ENCODE results near the gene BCO1. TPM values are rescaled to one million over a fixed set of nuclear protein-coding genes. Genes with fewer than 3 reads are reported as not detected.

BCO1 gene
- polyA plus RNA-seq, 4 donors = 1.5 to 3.0 (median 2.6) TPM

DNA sequence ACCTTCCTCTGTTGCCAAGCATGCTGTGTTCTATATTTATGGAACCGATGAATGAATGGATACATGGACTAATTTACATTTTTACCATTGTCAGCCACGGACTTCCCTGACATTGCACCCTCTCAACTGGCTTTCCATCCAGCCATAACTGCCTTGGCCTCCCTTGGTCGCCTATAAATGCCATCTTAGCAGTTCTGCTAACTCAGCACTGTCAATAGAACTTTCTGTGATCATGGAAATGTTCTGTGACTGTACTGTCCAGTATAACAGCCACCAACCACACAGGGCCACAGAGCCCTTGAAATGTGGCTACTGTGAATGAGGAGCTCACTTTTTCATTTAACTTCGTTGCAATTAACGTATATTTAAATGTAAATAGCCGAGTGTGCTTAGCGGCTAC, 8.7 kb upstream of the BCO1 start:
- DNase-seq (ENCODE audit: low read depth in 4 of 4, low spot score in 2 of 4) = no peak

DNA sequence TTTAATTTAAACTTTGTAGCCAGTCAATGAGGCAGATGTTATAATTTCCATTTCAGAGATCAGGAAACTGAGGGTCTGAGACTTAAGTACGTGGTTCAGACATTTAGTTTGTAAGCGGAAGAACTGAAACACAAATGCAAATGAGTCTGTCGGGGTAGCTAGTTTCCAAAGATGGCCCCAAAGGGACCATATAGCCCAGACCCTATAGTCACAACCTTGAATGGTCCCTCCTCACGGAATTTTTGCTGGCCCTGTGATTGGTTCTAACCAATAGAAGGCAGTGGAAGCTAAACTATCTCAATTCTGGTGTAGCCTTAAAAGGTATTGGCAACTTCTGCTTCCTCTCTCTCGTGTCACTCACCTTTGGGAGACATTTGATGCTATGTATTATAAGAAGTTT, 7.5 kb upstream of the BCO1 start:
- no peak for DNase-seq (ENCODE audit: low read depth in 4 of 4, low spot score in 2 of 4)

GRCh38 chr16:81232740-81233367, 5.6 kb upstream of the BCO1 start:
- no peak for DNase-seq (ENCODE audit: low read depth in 4 of 4, low spot score in 2 of 4)

DNA sequence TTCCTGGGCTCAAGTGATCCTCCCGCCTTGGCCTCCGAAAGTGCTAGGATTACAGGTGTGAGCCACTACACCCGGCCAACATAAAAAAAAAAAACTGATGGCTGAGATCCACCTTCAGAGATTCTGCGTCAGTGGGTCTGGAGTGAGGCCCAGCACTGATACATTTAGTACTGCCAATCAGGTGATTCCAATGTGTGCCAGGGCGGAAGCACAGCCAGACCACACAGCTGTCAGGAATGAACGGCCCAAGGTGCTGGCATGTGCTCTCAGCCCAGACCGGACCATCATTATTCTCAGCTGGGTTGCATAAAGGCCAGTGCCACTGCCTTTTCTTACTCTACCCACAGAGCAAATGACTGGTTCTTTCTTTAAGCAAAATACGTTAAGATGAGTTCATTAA, 1.2 kb upstream of the BCO1 start:
- no peak for DNase-seq (ENCODE audit: low read depth in 4 of 4, low spot score in 2 of 4)

GRCh38 chr16:81237942-81238295, 570 bp upstream of the BCO1 start:
- no peak for DNase-seq (ENCODE audit: low read depth in 4 of 4, low spot score in 2 of 4)

DNA sequence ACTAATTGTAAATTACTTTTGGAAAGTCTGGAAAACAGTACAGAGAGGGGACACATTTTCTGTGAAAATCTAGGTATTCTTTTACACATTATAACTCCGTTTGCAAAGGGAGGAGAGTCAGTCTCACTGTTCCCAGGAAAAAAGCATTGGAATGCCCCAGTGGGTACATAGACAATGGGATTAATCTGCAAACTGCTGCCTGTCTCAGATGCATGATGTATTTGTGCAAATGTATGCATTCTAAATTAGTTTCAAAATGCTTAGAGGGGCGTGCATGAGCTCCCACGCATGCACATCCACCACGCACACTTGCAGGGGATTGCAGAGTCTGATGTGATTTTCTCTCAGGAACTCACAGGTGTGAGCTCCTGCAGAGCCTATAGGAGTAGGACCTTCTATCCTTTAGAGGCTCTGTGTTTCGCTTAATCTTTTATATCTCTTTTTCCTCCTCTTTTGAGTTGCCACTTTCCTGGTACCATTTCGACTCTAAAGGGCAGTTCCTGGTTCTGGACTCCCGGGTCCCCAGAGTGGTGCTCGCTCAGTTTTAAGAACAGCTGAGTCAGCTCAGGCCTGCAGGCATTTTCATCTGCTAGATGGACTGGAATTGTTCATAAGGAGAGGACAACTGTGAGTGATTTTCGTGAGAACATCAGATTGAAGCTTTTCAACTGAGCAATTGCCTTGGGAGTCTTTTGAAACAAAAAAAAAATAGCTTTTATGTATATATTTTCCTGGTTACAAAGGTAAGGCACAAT, 1.1 kb downstream of the BCO1 start:
- DNase-seq (ENCODE audit: low read depth in 4 of 4, low spot score in 2 of 4) = no peak

- DNase-seq (ENCODE audit: low read depth in 4 of 4, low spot score in 2 of 4) = no peak
These were observed 3.2 kb downstream of the BCO1 start for GRCh38 chr16:81241706-81242105.

DNA sequence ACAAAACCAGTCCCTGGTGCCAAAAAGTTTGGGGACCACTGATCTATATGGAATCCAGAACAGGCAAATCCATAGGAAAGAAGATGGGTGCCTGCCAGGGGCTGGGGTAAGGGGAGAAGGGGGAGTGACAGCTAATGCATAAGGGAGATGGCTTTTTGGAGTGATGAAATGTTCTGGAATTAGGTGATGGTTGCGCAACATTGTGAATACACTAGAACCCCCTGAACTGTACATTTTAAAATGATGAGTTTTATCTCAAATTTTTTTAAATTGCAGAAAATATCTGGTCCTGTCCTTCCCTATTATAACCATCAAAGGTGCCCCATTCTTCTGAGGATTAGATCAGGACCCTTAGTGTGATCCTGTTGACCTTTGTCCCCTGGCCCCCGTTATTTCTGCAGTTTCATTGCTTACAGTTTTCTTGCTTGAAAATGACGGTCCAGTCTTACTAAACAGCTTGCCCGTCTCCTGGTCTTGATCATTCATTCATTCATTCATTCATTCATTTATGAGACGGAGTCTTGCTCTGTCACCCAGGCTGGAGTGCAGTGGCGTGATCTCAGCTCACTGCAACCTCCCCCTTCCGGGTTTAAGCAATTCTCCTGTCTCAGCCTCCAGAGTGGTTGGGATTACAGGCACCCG, 4.6 kb downstream of the BCO1 start:
- DNase-seq (ENCODE audit: low read depth in 4 of 4, low spot score in 2 of 4) = no peak

DNA sequence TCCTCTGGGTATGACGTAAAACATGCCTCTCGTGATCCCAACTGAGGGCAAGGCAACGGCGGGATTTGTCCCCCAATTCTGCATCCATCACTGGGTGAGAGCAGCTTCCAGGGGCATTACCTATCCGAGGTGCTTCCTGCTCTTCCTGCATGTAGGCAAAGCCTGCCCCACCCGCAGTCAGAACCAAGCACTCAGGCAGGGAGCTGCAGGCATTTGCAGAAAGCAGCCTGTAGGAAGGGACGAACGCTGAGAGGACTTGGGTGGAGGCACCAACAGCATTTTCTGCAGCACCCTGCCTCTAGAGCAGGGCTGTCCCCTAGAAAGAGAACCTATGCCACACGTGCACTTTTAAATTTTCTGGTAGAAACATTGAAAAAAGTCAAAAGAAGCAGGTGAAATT, 5.5 kb downstream of the BCO1 start:
- no peak for DNase-seq (ENCODE audit: low read depth in 4 of 4, low spot score in 2 of 4)

- DNase-seq (ENCODE audit: low read depth in 4 of 4, low spot score in 2 of 4) = no peak
These were observed 13.4 kb downstream of the BCO1 start for GRCh38 chr16:81251871-81252270.

- DNase-seq (ENCODE audit: low read depth in 4 of 4, low spot score in 2 of 4) = no peak
These were observed 14.7 kb downstream of the BCO1 start for GRCh38 chr16:81253141-81253540.

DNA sequence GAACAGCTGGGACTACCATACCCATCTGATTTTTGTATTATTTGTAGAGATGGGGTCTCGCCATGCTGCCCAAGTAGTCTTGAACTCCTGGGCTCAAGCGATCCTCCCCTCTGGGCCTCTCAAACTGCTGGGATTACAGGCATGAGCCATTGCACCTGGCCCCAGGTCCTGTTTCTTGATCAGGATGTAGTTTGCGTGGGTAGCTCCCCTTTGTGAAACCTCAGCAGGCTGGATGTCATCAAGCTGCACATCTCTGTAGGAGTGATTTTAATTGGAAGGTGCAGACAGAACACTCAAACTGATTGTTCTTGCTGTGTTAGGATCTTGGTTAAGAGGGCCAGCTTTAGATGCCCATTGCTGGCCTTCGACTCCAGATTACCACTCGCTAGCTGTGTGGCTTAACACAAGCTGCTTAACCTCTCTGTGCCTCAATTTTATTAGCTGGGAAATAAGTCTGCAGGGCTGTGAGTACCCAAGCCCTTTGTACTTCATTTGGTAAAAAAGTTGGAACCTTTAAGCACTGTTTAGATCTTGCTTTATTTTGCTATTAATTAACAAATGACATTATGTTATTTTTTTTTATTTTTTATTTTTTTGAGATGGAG, 16.5 kb downstream of the BCO1 start:
- DNase-seq (ENCODE audit: low read depth in 4 of 4, low spot score in 2 of 4) = no peak

GRCh38 chr16:81259916-81260315, 21.4 kb downstream of the BCO1 start:
- no peak for DNase-seq (ENCODE audit: low read depth in 4 of 4, low spot score in 2 of 4)

- DNase-seq (ENCODE audit: low read depth in 4 of 4, low spot score in 2 of 4) = no peak
These were observed 22.7 kb downstream of the BCO1 start for GRCh38 chr16:81261049-81261648.

- DNase-seq (ENCODE audit: low read depth in 4 of 4, low spot score in 2 of 4) = peak; percentile 49 to 67 (median 51)
These were observed 25.2 kb downstream of the BCO1 start for GRCh38 chr16:81263470-81264220.

- DNase-seq (ENCODE audit: low read depth in 4 of 4, low spot score in 2 of 4) = peak in 1 of 4 donors; percentile 7
These were observed 25.9 kb downstream of the BCO1 start for GRCh38 chr16:81264386-81264785.

DNA sequence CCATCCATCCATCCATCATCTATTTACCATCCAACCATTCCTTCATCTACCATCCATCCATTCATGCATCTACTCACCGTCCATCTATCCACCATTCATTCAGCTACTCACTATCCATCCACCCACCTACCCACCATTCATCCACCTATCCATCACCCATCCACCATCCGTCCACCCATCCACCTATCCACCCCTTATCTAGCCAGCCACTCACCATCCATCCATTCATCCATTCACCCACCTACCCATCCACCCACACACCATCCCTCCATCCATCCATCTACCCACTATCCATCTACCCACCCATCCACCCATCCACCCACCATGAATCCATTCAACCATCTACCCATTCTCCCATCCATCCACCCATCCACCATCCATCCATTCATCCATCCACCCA, 26.6 kb downstream of the BCO1 start:
- DNase-seq (ENCODE audit: low read depth in 4 of 4, low spot score in 2 of 4) = no peak

GRCh38 chr16:81265658-81266451, 27.4 kb downstream of the BCO1 start:
- DNase-seq (ENCODE audit: low read depth in 4 of 4, low spot score in 2 of 4) = no peak

GRCh38 chr16:81266680-81267095, 28.2 kb downstream of the BCO1 start:
- DNase-seq (ENCODE audit: low read depth in 4 of 4, low spot score in 2 of 4) = no peak

- DNase-seq (ENCODE audit: low read depth in 4 of 4, low spot score in 2 of 4) = no peak
These were observed 30.0 kb downstream of the BCO1 start for GRCh38 chr16:81268509-81268908.

All from left renal cortex interstitium (tissue), 4 donors.